ENCODE data around the gene GSTCD. TPM values are rescaled to one million over a fixed set of nuclear protein-coding genes. Genes with fewer than 3 reads are reported as not detected.
"Not testable (repeated sequence)": the region's sequence is repeated elsewhere in the genome, so short reads cannot be mapped to it uniquely, and the experiment has no call there.

GSTCD gene
- total RNA-seq, 1 experiment from 2014 or later: 8.8 TPM

DNA sequence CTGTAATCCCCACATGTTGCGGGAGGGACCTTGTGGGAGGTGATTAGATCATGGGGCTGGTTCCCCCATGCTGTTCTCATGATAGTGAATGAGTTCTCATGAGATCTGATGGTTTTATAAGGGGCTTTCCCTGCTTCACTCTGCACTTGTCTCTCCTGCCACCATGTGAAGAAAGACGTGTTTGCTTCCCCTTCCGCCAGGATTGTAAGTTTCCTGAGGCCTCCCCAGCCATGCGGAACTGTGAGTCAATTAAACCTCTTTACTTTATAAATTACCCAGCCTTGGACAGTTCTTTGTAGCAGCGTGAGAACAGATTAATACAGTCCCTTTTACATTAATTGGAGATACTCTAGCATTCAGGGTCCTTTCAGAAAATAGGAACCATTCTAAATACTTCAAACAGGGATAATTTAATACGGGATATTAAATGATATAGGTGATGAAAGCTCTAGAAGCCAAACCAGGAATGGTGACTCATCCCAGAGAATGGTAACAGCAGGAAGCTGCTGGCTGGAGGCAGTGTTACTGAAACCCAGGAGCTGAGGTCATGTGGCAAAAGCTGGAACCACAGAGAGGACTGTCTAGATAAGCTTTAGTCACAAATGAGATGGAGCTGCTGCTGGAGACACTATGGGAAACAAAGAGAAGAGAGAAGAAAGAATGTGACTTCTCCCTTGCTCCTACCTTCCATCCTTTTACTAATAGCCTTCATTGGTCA, 57.3 kb downstream of the GSTCD start:
- CTCF ChIA-PET: no interaction called here
- ATAC-seq: no peak; the same call in 1 of the 2 replicates

DNA sequence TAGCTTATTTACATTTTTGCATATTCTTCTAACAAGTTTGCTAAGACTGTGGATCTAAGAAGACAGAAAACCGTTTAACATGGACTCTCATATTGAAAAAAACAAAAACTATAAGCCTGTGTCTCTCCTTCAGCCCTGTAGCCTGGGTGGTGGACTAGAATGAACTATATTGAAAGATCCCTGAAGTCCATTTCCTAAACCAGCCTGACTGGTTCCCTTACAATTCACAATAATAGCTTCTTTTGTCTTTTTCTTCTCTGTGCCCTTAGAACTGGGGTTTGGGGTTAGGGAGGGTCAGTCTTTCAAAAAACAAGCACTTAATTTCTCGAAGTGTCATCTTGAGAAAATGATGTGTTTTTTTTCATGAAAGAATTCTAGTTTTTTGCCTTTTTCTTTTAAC, 59.0 kb downstream of the GSTCD start:
- no peak overlapping the region for H3K4me3 ChIP-seq (ENCODE audit: low read depth in 2 of 2, low read length in 2 of 2)
- in situ Hi-C loops (cut with HindIII; ENCODE audit: low pct_unique_long_range_greater_than_20kb, low sequenced_read_pairs) (no loop called here), intact Hi-C loops (cut with micrococcal nuclease; ENCODE audit: unreplicated experiment) (no loop called here)
- no peaks in the 10 kb centered on the region for H3K27me3 ChIP-seq (ENCODE audit: control insufficient read depth, insufficient read depth, low read length)
- no peak for TF ChIP-seq SIN3A (IDR thresholded peaks at IDR 0.05; ENCODE audit: borderline replicate concordance, insufficient read depth, low read depth, low read length)
- TF ChIP-seq, protein P1, sequence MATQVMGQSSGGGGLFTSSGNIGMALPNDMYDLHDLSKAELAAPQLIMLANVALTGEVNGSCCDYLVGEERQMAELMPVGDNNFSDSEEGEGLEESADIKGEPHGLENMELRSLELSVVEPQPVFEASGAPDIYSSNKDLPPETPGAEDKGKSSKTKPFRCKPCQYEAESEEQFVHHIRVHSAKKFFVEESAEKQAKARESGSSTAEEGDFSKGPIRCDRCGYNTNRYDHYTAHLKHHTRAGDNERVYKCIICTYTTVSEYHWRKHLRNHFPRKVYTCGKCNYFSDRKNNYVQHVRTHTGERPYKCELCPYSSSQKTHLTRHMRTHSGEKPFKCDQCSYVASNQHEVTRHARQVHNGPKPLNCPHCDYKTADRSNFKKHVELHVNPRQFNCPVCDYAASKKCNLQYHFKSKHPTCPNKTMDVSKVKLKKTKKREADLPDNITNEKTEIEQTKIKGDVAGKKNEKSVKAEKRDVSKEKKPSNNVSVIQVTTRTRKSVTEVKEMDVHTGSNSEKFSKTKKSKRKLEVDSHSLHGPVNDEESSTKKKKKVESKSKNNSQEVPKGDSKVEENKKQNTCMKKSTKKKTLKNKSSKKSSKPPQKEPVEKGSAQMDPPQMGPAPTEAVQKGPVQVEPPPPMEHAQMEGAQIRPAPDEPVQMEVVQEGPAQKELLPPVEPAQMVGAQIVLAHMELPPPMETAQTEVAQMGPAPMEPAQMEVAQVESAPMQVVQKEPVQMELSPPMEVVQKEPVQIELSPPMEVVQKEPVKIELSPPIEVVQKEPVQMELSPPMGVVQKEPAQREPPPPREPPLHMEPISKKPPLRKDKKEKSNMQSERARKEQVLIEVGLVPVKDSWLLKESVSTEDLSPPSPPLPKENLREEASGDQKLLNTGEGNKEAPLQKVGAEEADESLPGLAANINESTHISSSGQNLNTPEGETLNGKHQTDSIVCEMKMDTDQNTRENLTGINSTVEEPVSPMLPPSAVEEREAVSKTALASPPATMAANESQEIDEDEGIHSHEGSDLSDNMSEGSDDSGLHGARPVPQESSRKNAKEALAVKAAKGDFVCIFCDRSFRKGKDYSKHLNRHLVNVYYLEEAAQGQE (IDR thresholded peaks at IDR 0.05; ENCODE audit: insufficient read depth in 1 of 2, low read depth in 2 of 2, low read length in 1 of 2): no peak
- TF ChIP-seq, protein P2, sequence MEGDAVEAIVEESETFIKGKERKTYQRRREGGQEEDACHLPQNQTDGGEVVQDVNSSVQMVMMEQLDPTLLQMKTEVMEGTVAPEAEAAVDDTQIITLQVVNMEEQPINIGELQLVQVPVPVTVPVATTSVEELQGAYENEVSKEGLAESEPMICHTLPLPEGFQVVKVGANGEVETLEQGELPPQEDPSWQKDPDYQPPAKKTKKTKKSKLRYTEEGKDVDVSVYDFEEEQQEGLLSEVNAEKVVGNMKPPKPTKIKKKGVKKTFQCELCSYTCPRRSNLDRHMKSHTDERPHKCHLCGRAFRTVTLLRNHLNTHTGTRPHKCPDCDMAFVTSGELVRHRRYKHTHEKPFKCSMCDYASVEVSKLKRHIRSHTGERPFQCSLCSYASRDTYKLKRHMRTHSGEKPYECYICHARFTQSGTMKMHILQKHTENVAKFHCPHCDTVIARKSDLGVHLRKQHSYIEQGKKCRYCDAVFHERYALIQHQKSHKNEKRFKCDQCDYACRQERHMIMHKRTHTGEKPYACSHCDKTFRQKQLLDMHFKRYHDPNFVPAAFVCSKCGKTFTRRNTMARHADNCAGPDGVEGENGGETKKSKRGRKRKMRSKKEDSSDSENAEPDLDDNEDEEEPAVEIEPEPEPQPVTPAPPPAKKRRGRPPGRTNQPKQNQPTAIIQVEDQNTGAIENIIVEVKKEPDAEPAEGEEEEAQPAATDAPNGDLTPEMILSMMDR (IDR thresholded peaks at IDR 0.05): no peak
- no peak for TF ChIP-seq POLR2AphosphoS5 (IDR thresholded peaks at IDR 0.05; ENCODE audit: low read depth, low read length)
- TF ChIP-seq TCF7L2 (IDR thresholded peaks at IDR 0.05; ENCODE audit: low read depth, low read length): no peak
- no peaks in the 10 kb centered on the region for H3K36me3 ChIP-seq (ENCODE audit: control insufficient read depth, insufficient read depth, low read length)
- BruUV-seq (replicated peaks): no TSS peak
- ATAC-seq: no peak
- DNase-seq (ENCODE audit: low read depth, low spot score): no peak
- H3K27ac ChIP-seq (ENCODE audit: low read length): no peak overlapping the region
- no peaks in the 10 kb centered on the region for H3K4me1 ChIP-seq (ENCODE audit: control insufficient read depth, insufficient read depth, low read length)
- CTCF ChIA-PET: no interaction called here
- POLR2A ChIA-PET: interaction anchor here (0.7 kb wide), 1 partner anchor 1427 kb away, joined by 3 read pairs; no protein-coding TSS in a partner anchor
- H3K9me3 ChIP-seq (ENCODE audit: control insufficient read depth, insufficient read depth, low read depth, low read length): no peaks in the 10 kb centered on the region

More for the DNA sequence above, 57.3 kb downstream of the GSTCD start:
- POLR2A ChIA-PET: no interaction called here
- BruUV-seq (replicated peaks): no TSS peak
- H3K36me3 ChIP-seq (ENCODE audit: control insufficient read depth, insufficient read depth, low read length): no peaks in the 10 kb centered on the region
- H3K4me3 ChIP-seq (ENCODE audit: low read depth in 2 of 2, low read length in 2 of 2): no peak overlapping the region
- no peaks in the 10 kb centered on the region for H3K9me3 ChIP-seq (ENCODE audit: control insufficient read depth, insufficient read depth, low read depth, low read length)
- TF ChIP-seq TCF7L2 (IDR thresholded peaks at IDR 0.05; ENCODE audit: low read depth, low read length): no peak
- no peak for TF ChIP-seq SIN3A (IDR thresholded peaks at IDR 0.05; ENCODE audit: borderline replicate concordance, insufficient read depth, low read depth, low read length)
- TF ChIP-seq, protein P2 (IDR thresholded peaks at IDR 0.05): no peak
- TF ChIP-seq, protein P1 (IDR thresholded peaks at IDR 0.05; ENCODE audit: insufficient read depth in 1 of 2, low read depth in 2 of 2, low read length in 1 of 2): no peak
- no peak for TF ChIP-seq POLR2AphosphoS5 (IDR thresholded peaks at IDR 0.05; ENCODE audit: low read depth, low read length)
- no peaks in the 10 kb centered on the region for H3K4me1 ChIP-seq (ENCODE audit: control insufficient read depth, insufficient read depth, low read length)
- no peak overlapping the region for H3K27ac ChIP-seq (ENCODE audit: low read length)
- intact Hi-C loops (cut with micrococcal nuclease; ENCODE audit: unreplicated experiment): no loop called here
- H3K27me3 ChIP-seq (ENCODE audit: control insufficient read depth, insufficient read depth, low read length): no peaks in the 10 kb centered on the region
- DNase-seq (ENCODE audit: low read depth, low spot score): no peak
- in situ Hi-C loops (cut with HindIII; ENCODE audit: low pct_unique_long_range_greater_than_20kb, low sequenced_read_pairs): no loop called here

DNA sequence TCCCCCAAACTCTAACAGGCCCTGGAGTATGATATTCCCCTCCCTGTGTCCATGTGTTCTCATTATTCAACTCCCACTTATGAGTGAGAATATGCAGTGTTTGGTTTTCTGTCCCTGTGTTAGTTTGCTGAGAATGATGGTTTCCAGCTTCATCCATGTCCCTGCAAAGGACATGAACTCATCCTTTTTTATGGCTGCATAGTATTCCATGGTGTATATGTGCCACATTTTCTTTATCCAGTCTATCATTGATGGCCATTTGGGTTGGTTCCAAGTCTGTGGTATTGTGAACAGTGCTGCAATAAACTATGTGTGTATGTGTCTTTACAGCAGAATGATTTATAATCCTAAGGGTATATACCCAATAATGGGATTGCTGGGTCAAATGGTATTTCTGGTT, 61.9 kb downstream of the GSTCD start:
- H3K4me3 ChIP-seq (ENCODE audit: low read depth in 2 of 2, low read length in 2 of 2); H3K4me1 ChIP-seq (ENCODE audit: control insufficient read depth, insufficient read depth, low read length); in situ Hi-C loops (cut with HindIII; ENCODE audit: low pct_unique_long_range_greater_than_20kb, low sequenced_read_pairs); intact Hi-C loops (cut with micrococcal nuclease; ENCODE audit: unreplicated experiment); H3K27me3 ChIP-seq (ENCODE audit: control insufficient read depth, insufficient read depth, low read length); BruUV-seq (replicated peaks); H3K9me3 ChIP-seq (ENCODE audit: control insufficient read depth, insufficient read depth, low read depth, low read length); ATAC-seq; CTCF ChIA-PET; POLR2A ChIA-PET; H3K36me3 ChIP-seq (ENCODE audit: control insufficient read depth, insufficient read depth, low read length); H3K27ac ChIP-seq (ENCODE audit: low read length); DNase-seq (ENCODE audit: low read depth, low spot score): not testable (repeated sequence)

Measured in Panc1 (cell line).